ENCODE results near the gene DCP1B.

DNA sequence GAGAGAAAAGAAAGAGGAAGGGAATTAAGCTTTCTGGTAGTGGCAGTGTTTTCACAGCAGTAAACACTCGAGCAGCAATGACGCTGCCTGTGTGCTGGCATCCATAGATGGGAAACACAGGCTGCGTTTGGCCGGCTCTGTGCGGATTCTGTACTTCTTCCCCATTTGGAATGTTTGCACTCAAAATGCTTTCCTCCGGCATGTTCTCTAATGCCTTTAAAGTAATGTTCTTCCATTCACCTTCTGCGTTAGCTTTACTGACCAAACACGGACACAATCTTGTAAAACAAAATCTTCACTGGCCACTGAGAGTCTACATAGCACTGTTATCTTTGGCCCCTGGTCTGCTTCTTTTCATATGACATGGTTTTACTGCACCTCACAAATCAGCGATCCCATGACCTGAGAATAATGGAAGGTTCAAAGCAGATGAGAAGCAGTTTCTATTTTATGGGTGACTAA lies 31.4 kb downstream of the DCP1B start:
- no peak for TF ChIP-seq POLR2A (IDR thresholded peaks at IDR 0.05)
- TF ChIP-seq, protein P1, sequence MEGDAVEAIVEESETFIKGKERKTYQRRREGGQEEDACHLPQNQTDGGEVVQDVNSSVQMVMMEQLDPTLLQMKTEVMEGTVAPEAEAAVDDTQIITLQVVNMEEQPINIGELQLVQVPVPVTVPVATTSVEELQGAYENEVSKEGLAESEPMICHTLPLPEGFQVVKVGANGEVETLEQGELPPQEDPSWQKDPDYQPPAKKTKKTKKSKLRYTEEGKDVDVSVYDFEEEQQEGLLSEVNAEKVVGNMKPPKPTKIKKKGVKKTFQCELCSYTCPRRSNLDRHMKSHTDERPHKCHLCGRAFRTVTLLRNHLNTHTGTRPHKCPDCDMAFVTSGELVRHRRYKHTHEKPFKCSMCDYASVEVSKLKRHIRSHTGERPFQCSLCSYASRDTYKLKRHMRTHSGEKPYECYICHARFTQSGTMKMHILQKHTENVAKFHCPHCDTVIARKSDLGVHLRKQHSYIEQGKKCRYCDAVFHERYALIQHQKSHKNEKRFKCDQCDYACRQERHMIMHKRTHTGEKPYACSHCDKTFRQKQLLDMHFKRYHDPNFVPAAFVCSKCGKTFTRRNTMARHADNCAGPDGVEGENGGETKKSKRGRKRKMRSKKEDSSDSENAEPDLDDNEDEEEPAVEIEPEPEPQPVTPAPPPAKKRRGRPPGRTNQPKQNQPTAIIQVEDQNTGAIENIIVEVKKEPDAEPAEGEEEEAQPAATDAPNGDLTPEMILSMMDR (IDR thresholded peaks at IDR 0.05), result no peak
